Mucosa of stomach (tissue), 1 donor: Measurements from ENCODE around the gene DHCR24.
A peak's percentile ranks its signal among the peaks of the same experiment; 100 is the strongest.
"Not testable (repeated sequence)": the region's sequence is repeated elsewhere in the genome, so short reads cannot be mapped to it uniquely, and the experiment has no call there.

Source experiments
- H3K27me3 ChIP-seq: one replicate; pipeline ENCODE4 v1.7.0; 2013; ENCODE audit warnings: mild to moderate bottlenecking, low read length; ENCODE audit not compliant: control insufficient read depth, insufficient read depth
- H3K36me3 ChIP-seq: one replicate; pipeline ENCODE4 v1.7.0; 2013; ENCODE audit warnings: low read length; ENCODE audit not compliant: control insufficient read depth, insufficient read depth
- H3K4me1 ChIP-seq: one replicate; pipeline ENCODE4 v1.7.0; 2013; ENCODE audit warnings: mild to moderate bottlenecking, low read length; ENCODE audit not compliant: control insufficient read depth, insufficient read depth
- H3K4me3 ChIP-seq: one replicate; pipeline ENCODE4 v1.7.0; 2013; ENCODE audit warnings: low read length
- H3K9ac ChIP-seq: one replicate; pipeline ENCODE4 v1.7.0; 2013; ENCODE audit warnings: mild to moderate bottlenecking, low read length, moderate library complexity
- H3K9me3 ChIP-seq: one replicate; pipeline ENCODE4 v1.7.0; 2013; ENCODE audit warnings: mild to moderate bottlenecking, low read length, moderate library complexity; ENCODE audit not compliant: control insufficient read depth
- donor health status: Pancreatic carcinoma.

DHCR24 gene, protein sequence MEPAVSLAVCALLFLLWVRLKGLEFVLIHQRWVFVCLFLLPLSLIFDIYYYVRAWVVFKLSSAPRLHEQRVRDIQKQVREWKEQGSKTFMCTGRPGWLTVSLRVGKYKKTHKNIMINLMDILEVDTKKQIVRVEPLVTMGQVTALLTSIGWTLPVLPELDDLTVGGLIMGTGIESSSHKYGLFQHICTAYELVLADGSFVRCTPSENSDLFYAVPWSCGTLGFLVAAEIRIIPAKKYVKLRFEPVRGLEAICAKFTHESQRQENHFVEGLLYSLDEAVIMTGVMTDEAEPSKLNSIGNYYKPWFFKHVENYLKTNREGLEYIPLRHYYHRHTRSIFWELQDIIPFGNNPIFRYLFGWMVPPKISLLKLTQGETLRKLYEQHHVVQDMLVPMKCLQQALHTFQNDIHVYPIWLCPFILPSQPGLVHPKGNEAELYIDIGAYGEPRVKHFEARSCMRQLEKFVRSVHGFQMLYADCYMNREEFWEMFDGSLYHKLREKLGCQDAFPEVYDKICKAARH

DNA sequence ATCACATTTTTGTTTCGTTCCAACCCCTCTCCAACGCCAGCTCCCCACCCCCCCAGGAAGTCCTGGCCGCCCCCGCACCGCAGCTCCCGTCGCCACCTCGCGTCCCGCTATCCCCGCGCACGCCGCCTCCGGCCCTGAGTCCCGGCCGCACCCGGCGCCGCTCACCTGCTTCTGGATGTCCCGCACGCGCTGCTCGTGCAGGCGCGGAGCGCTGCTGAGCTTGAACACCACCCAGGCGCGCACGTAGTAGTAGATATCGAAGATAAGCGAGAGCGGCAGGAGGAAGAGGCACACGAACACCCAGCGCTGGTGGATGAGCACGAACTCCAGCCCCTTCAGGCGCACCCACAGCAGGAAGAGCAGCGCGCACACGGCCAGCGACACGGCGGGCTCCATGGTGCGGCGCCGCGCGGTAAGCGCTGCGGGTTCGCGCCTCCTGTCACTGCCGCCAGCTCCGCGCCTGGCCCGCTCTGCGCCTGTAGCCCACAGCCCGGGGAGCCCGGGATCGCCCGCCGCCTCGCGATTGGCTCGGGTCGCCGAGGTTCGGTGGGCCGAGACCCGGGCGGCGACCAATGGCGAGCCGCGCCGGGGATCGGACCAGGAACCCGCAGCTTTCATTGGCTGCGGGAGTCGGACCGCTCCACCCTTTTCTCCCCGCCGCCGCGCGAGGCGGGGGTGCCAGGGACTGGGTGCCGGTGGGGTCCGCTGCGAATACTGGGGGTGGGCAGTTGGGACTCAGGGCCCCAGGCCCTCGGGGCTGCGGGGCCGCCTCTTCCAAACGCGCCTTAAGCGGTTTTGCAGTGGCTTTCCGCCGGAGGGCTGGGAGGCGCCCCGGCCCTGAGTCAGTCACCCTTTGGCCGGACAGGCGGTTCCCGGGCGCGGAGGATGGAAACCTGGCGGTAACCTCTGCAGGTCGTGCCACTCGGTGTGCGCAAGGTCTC is at the start of gene DHCR24:
Gene DHCR24, minus strand, starts transcription at position 472 of the 941 bp plus-strand sequence. Its CDS starts 76 bp downstream, at position 396.
- H3K27me3 ChIP-seq: peaks cover 6% of the 10 kb centered on the region
- peak within 1 kb of the TSS; percentile 54 for H3K9ac ChIP-seq
- peaks cover 48% of the 10 kb centered on the region for H3K4me1 ChIP-seq
- no peaks in the 10 kb centered on the region for H3K9me3 ChIP-seq
- peak within 1 kb of the TSS; percentile 66 for H3K4me3 ChIP-seq
- H3K36me3 ChIP-seq: peaks cover 4% of the 10 kb centered on the region

DNA sequence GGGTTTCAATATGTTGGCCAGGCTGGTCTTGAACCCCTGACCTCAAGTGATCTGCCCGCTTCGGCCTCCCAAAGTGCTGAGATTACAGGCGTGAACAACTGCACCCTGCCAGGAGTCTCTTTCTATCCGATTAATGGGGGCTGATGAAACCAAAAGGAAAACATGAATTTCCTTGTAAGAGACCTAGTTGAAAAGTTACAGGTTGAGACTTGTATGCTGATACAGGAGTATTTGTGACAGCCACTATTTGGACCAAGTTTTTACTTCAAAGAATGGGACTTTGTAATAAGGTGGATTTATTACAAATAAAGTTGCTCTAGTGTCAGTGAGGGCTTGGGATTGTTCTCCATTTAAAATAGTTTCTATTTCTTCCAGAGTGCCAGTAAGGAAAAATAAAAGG is 49.8 kb upstream of the DHCR24 start:
- no peaks in the 10 kb centered on the region for H3K27me3 ChIP-seq
- H3K36me3 ChIP-seq: no peaks in the 10 kb centered on the region
- no peaks in the 10 kb centered on the region for H3K9me3 ChIP-seq
- H3K4me1 ChIP-seq: no peaks in the 10 kb centered on the region
- H3K4me3 ChIP-seq: no peak overlapping the region
- H3K9ac ChIP-seq: no peak overlapping the region

DNA sequence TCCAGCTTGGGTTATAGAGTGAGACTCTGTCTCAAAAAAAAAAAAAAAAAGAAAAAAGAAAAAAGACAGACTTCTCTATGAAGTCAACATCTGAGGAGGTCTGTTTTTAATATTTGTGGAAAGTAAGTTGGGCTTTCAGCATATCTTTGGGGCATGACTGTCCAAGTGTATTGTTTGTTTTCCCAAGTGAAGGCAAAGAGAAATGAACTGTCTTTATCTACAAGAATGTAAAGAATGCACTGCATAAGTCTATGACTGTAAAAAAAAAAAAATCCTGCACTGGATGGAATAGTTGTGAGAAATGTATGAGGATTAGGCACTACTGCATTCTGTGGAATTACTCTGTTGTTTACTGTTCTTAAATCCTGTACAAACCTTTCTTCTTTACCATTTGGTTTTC is 47.9 kb upstream of the DHCR24 start:
- no peaks in the 10 kb centered on the region for H3K4me1 ChIP-seq
- H3K9ac ChIP-seq: no peak overlapping the region

DNA sequence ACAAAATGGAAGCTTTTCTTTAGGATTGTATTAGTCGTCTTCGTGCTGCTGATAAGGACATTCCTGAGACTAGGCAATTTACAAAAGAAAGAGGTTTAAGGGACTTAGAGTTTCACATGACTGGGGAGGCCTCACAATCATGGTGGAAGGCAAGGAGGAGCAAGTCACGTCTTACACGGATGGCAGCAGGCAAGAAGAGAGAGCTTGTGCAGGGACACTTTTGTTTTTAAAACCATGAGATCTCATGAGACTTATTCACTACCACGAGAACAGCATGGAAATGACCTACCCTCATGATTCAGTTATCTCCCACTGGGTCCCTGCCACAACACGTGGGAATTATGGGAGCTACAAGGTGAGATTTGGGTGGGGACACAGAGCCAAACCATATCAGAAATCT is 47.1 kb upstream of the DHCR24 start:
- H3K9me3 ChIP-seq, H3K4me3 ChIP-seq, H3K27me3 ChIP-seq, H3K9ac ChIP-seq, H3K36me3 ChIP-seq, H3K4me1 ChIP-seq: not testable (repeated sequence)

More for the DNA sequence above, 47.9 kb upstream of the DHCR24 start:
- Histone ChIP-seq H3K36me3 (no peaks in the 10 kb centered on the region), H3K9me3 (no peaks in the 10 kb centered on the region), H3K4me3 (no peak overlapping the region), H3K27me3 (no peaks in the 10 kb centered on the region)

DNA sequence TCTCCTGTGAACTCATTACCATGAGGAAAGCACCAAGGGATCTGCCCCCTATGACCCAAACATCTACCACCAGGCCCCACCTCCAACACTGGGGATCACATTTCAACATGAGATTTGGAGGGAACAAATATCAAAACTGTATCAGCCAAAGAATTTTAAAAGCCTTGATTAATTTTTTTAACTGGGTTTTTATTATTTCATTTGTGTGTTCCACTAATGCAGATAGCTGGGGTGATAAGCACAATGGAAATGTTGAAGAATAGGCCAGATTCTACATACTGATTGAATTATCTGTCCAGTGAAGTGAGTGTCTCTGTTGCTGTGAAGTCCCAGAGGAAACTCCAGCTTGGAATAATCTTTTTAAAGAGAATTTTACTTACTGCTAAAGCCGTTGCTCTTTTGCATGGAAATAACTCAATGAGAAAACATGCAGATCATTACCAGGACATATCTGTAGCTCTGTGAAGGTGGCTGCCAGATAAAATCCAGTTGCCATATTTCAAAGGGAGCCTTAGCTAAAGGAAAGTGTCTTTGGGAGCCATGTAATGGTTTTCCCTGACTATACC is 44.4 kb upstream of the DHCR24 start:
- Histone ChIP-seq H3K9ac (no peak overlapping the region), H3K4me1 (peaks cover 7% of the 10 kb centered on the region), H3K9me3 (no peaks in the 10 kb centered on the region), H3K4me3 (no peak overlapping the region), H3K27me3 (no peaks in the 10 kb centered on the region), H3K36me3 (no peaks in the 10 kb centered on the region)

DNA sequence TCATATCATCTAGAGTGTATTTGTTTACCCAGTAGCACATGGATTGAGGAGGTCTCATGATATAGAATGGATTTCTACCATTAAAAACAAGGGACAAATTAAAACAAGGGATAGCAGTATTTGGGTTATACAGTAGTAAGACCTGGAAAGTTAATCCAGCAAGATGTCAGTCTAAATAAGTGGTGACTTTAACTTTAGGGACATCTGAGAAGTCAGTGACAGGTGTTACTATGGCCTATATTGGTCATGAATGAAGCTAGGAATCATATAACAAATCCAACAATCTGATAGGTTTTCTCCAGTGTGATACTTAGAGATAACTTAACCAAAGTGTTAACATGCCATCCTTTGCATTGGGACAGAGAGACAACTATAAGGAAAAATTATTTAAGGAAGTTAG is 42.7 kb upstream of the DHCR24 start:
- peaks cover 7% of the 10 kb centered on the region for H3K4me1 ChIP-seq

DNA sequence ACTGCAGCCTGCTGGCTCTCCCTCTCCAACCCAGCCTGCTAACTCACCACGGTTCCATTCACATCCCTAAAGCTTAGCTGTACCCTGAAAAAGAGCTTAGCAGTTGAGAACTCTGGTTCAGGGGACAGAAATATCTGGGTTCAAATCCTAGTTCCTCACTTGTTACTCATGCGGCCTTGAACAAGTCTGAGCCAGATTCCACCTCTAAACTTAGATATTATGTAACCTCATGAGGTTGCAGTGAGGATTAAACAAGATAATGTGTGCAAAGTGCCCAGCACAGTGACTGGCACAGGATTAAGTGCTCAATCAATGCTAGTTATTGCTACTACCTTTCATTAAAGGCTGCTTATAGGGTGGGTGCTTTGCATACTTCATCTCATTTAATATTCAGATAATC is 41.3 kb upstream of the DHCR24 start:
- H3K9ac ChIP-seq: no peak overlapping the region
- no peak overlapping the region for H3K4me3 ChIP-seq
- H3K27me3 ChIP-seq: no peaks in the 10 kb centered on the region
- no peaks in the 10 kb centered on the region for H3K36me3 ChIP-seq
- H3K9me3 ChIP-seq: no peaks in the 10 kb centered on the region
- H3K4me1 ChIP-seq: peaks cover 7% of the 10 kb centered on the region

More for the DNA sequence above, 42.7 kb upstream of the DHCR24 start:
- Histone ChIP-seq H3K4me3 (no peak overlapping the region), H3K9me3 (no peaks in the 10 kb centered on the region), H3K9ac (no peak overlapping the region), H3K27me3 (no peaks in the 10 kb centered on the region), H3K36me3 (no peaks in the 10 kb centered on the region)

DNA sequence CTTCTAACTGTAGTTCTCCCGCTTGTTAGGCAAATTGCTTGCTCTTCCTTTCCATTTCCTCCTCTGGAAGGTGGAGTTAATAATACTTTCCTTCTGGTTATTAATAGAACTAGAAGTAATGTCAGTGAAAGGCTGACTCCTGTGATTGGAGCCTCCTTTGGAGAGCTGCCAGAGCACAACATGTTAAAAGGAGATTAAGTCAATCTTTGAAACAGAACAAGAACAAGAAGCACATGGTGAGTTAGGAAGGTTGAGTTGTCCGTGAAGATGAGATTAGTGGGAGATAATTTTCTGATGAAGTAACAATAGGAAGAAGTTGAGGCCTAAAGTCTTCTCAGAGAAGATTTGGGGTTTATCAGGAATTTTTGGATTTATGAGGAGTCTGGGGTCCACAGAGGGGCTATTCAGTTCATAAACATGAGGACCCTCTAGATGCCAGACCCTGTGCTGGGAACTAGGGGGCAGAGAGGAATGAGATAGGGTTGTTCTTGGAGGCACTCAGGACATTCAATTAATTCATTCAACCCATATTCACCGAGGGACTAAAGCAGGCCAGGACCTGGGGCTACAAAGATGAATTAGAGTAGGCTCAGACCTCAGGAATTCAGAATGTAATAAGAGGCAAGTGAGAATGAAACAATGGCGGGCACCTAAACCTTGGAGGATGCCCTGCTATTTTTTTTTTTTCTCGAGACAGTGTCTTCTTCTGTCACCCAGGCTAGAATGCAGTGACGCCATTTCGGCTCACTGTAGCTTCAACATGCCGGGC is 40.7 kb upstream of the DHCR24 start:
- H3K9ac ChIP-seq: no peak overlapping the region
- H3K27me3 ChIP-seq: no peaks in the 10 kb centered on the region
- H3K9me3 ChIP-seq: no peaks in the 10 kb centered on the region
- no peak overlapping the region for H3K4me3 ChIP-seq
- peaks cover 7% of the 10 kb centered on the region for H3K4me1 ChIP-seq
- H3K36me3 ChIP-seq: no peaks in the 10 kb centered on the region

DNA sequence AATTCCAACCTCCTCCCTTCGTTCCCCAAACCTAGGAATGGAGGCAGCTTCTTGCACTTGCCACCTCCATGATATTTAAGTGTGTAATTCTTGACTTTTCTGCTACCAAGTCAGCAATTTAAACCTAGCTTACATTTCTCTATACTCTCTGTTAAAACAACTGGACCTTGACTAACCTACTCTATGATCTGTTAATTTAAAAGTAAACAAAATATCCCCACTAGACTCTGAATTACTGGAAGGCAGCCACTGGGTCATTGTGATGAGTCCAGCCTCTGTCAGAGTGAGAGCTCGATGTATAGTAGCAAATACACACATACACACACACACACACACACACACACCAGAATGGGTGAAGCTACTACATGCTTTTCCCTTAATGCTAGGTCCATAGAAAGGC is 40.0 kb upstream of the DHCR24 start:
- H3K4me3 ChIP-seq: no peak overlapping the region
- H3K4me1 ChIP-seq: peaks cover 7% of the 10 kb centered on the region
- H3K36me3 ChIP-seq: no peaks in the 10 kb centered on the region
- H3K9ac ChIP-seq: no peak overlapping the region
- H3K9me3 ChIP-seq: no peaks in the 10 kb centered on the region
- no peaks in the 10 kb centered on the region for H3K27me3 ChIP-seq

DNA sequence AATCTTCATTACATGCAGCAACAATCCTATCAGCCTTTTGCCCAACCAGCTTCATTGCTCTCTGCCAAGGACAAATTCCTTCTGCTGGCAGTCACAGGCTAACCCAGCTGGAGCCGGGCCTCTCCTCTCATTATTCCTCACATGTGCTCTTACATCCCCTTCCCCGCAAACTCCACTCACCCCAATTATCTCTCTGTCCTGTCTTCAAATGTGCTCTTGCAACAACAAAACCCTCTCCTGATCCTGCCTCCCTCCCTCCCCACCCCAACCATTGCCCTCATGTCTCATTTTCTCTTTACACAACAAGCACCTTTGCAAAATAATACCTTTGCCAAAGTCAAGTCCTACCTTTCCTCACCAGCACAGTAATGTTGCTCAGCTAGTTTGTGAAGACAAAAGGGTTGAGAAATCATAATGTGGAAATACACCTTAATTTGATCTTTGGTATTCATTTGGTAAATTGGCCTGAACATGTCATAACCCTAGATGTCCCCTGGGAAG is 36.0 kb upstream of the DHCR24 start:
- no peaks in the 10 kb centered on the region for H3K9me3 ChIP-seq
- no peak overlapping the region for H3K4me3 ChIP-seq
- no peaks in the 10 kb centered on the region for H3K36me3 ChIP-seq
- H3K27me3 ChIP-seq: no peaks in the 10 kb centered on the region
- peaks cover 14% of the 10 kb centered on the region for H3K4me1 ChIP-seq
- H3K9ac ChIP-seq: no peak overlapping the region

DNA sequence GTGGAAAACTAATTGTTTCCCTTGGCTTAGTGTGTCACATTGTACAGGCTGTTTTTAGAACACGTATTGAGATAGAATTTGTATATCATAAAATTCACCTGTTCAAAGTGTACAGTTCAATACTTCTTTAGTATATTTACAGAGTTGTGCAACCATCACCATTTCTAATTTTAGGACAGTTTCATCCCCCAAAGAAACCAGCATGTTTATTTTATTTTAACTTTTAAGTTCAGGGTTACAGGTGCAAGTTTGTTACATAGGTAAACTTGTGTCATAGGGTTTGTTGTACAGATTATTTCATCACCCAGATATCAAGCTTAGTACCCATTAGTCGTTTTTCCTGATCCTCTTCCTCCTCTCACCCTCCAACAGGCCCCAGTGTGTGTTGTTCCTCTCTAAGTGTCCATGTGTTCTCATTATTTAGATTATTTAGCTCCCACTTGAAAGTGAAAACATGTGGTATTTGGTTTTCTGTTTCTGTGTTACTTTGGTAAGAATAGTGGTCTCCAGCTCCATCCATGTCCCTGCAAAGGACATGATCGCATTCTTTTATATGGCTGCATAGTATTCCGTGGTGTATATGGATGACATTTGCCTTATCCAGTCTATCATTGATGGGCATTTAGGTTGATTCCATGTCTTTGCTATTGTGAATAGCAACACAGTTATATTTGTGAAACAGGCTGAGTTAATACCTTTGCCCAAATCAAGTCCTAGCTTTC is 35.2 kb upstream of the DHCR24 start:
- H3K9ac ChIP-seq: no peak overlapping the region

More for the DNA sequence above, 35.2 kb upstream of the DHCR24 start:
- H3K27me3 ChIP-seq: no peaks in the 10 kb centered on the region
- H3K36me3 ChIP-seq: no peaks in the 10 kb centered on the region
- H3K4me1 ChIP-seq: peaks cover 14% of the 10 kb centered on the region
- no peak overlapping the region for H3K4me3 ChIP-seq
- no peaks in the 10 kb centered on the region for H3K9me3 ChIP-seq
